Transverse colon (tissue), 4 donors: Measurements from ENCODE around the gene ZC4H2. TPM values are rescaled to one million over a fixed set of nuclear protein-coding genes. Genes with fewer than 3 reads are reported as not detected.

Experiments used
- DNase-seq: peaks from one replicate; pipeline ENCODE4 v3.0.0-alpha.2; 2019
- H3K27ac ChIP-seq, 4 donors: fragments of 200-600 bp; sonication (generic); 2 replicates each; pipeline ENCODE4 v1.5.1; 2016 to 2018; ENCODE audit warnings: inconsistent platforms in 4 of 4
- H3K27me3 ChIP-seq: fragments of 200-600 bp; sonication (generic); 2 replicates; pipeline ENCODE4 v1.5.1; 2017; ENCODE audit warnings: inconsistent platforms
- H3K36me3 ChIP-seq, 4 donors: fragments of 200-600 bp; sonication (generic); 2 replicates each; pipeline ENCODE4 v1.5.1; 2017 to 2019; ENCODE audit warnings: inconsistent platforms in 4 of 4
- H3K4me1 ChIP-seq, 4 donors: fragments of 200-600 bp; sonication (generic); 2 replicates each; pipeline ENCODE4 v1.5.1; 2017 to 2020; ENCODE audit warnings: inconsistent platforms in 4 of 4
- H3K4me3 ChIP-seq, 4 donors: fragments of 200-600 bp; sonication (generic); 1 replicate in 1 of 4; 2 replicates in 3 of 4; pipeline versions ENCODE4 v1.5.1 to v1.6.1; 2017 to 2019; ENCODE audit warnings: inconsistent platforms in 4 of 4
- H3K9me3 ChIP-seq, 2 donors: fragments of 200-600 bp; sonication (generic); 2 replicates each; pipeline ENCODE4 v1.5.1; 2017 to 2019; ENCODE audit warnings: inconsistent platforms in 2 of 2
- CTCF ChIP-seq, 5 experiments: fragments of 200-600 bp in 3 of 5; fragments of 450-650 bp in 2 of 5; sonication (generic) in 3 of 5; IDR thresholded peaks; 1 replicate in 2 of 5; 2 replicates in 3 of 5; pipeline ENCODE4 v1.5.1; 2016 to 2017; ENCODE audit warnings: antibody characterized with exemption in 5 of 5, inconsistent platforms in 3 of 5, mild to moderate bottlenecking in 2 of 5, moderate library complexity in 1 of 5
- EP300 ChIP-seq: sonication (generic); formaldehyde crosslinking; IDR thresholded peaks from one replicate; pipeline ENCODE4 v1.6.1; 2017; ENCODE audit warnings: antibody characterized with exemption, low read depth
- POLR2A ChIP-seq: fragments of 450-650 bp; IDR thresholded peaks from one replicate; pipeline ENCODE4 v1.6.1; 2016; ENCODE audit warnings: antibody characterized with exemption, mild to moderate bottlenecking, moderate library complexity
- POLR2AphosphoS5 ChIP-seq, 3 donors: sonication (generic); formaldehyde crosslinking; IDR thresholded peaks; one replicate each; pipeline ENCODE4 v1.6.1; 2016; ENCODE audit warnings: antibody characterized with exemption in 3 of 3
- WGBS, 2 donors: methylation state at CpG; one replicate each; pipeline ENCODE4 v1.1.5; 2018; ENCODE audit warnings: low coverage in 1 of 2; 5-methylcytosine and 5-hydroxymethylcytosine counted together
- in situ Hi-C, 4 donors: fragments of 200-750 bp; cut with MboI; loops; one replicate each; pipeline versions ENCODE4 v1.15.0 to v1.15.1; 2017; ENCODE audit warnings: low sequenced_read_pairs in 3 of 4, low pct_ligation_motif_present in 1 of 4, low pct_unique_long_range_greater_than_20kb in 1 of 4
- intact Hi-C: fragments of 100-400 bp; cut with DNase I; formaldehyde crosslinking; loops from one replicate; pipeline ENCODE4 v1.15.1; 2023; ENCODE audit warnings: low total_unique reads
- total RNA-seq, 4 donors: library from RNA; depleted of rRNA; stranded (reverse); fragments of >200 nt; gene quantifications; one replicate each; pipeline ENCODE4 v1.1.0, GENCODE V29; 2016

ZC4H2 gene
- total RNA-seq, 4 donors from 2014 or later, result 8.6 to 21.7 (median 12.6) TPM

GRCh38 chrX:64996805-64997204, 20.6 kb upstream of the ZC4H2 start:
- Histone ChIP-seq H3K36me3 (no peaks in the 10 kb centered on the region), H3K9me3 (no peaks in the 10 kb centered on the region), H3K27me3 (no peaks in the 10 kb centered on the region), H3K4me3 (no peak overlapping the region), H3K27ac (no peak overlapping the region), H3K4me1 (no peaks in the 10 kb centered on the region)
- WGBS, 2 donors, result 31% methylated on average over 1 of the region's 1 CpG; no CpG with 5 or more reads in 1 of the 2 donors
- in situ Hi-C loops (no loop called here), intact Hi-C loops (no loop called here)
- TF ChIP-seq POLR2AphosphoS5 (IDR thresholded peaks at IDR 0.05), result no peak
- no peak for TF ChIP-seq POLR2A
- no peak for TF ChIP-seq EP300
- TF ChIP-seq CTCF (IDR thresholded peaks at IDR 0.05), result no peak
- no peak for DNase-seq

- no peaks in the 10 kb centered on the region for H3K9me3 ChIP-seq
- no peaks in the 10 kb centered on the region for H3K36me3 ChIP-seq
- intact Hi-C loops (no loop called here), in situ Hi-C loops (no loop called here)
- no peak for DNase-seq
- no peak overlapping the region for H3K27ac ChIP-seq
- no peak overlapping the region for H3K4me3 ChIP-seq
- TF ChIP-seq CTCF (IDR thresholded peaks at IDR 0.05), result no peak
- no peak for TF ChIP-seq POLR2AphosphoS5 (IDR thresholded peaks at IDR 0.05)
- no peak for TF ChIP-seq EP300
- TF ChIP-seq POLR2A, result no peak
- H3K27me3 ChIP-seq, result no peaks in the 10 kb centered on the region
- 65 to 70% methylated on average over 2 of the region's 2 CpGs for WGBS, 2 donors
- H3K4me1 ChIP-seq, result no peaks in the 10 kb centered on the region
These were observed 18.0 kb upstream of the ZC4H2 start for GRCh38 chrX:64994131-64994798.

GRCh38 chrX:64977830-64978229, 1.6 kb upstream of the ZC4H2 start:
- no peaks in the 10 kb centered on the region for H3K27me3 ChIP-seq
- intact Hi-C loops, result no loop called here

GRCh38 chrX:64977051-64977450, 801 bp upstream of the ZC4H2 start:
- H3K4me1 ChIP-seq, result peaks cover 0 to 5% (median 0%) of the 10 kb centered on the region in 4 donors
- DNase-seq, result no peak
- H3K9me3 ChIP-seq, result no peaks in the 10 kb centered on the region
- H3K4me3 ChIP-seq, result no peak overlapping the region
- no peaks in the 10 kb centered on the region for H3K27me3 ChIP-seq
- H3K36me3 ChIP-seq, result no peaks in the 10 kb centered on the region
- in situ Hi-C loops, result no loop called here
- TF ChIP-seq POLR2AphosphoS5 (IDR thresholded peaks at IDR 0.05), result no peak
- TF ChIP-seq EP300, result no peak
- TF ChIP-seq CTCF (IDR thresholded peaks at IDR 0.05), result no peak
- TF ChIP-seq POLR2A, result no peak
- no peak overlapping the region for H3K27ac ChIP-seq
- intact Hi-C loops, result no loop called here
- 58 to 86% methylated on average over 1 to 2 of the region's 2 CpGs for WGBS, 2 donors

More at GRCh38 chrX:64977830-64978229, 1.6 kb upstream of the ZC4H2 start:
- no peak for TF ChIP-seq CTCF (IDR thresholded peaks at IDR 0.05)
- TF ChIP-seq EP300, result no peak
- no peak for TF ChIP-seq POLR2A
- TF ChIP-seq POLR2AphosphoS5 (IDR thresholded peaks at IDR 0.05), result no peak
- in situ Hi-C loops, result no loop called here
- H3K9me3 ChIP-seq, result no peaks in the 10 kb centered on the region
- DNase-seq, result no peak
- 68% methylated on average over 3 of the region's 3 CpGs; no CpG with 5 or more reads in 1 of the 2 donors for WGBS, 2 donors
- H3K4me3 ChIP-seq, result no peak overlapping the region
- peaks cover 0 to 5% (median 0%) of the 10 kb centered on the region in 4 donors for H3K4me1 ChIP-seq
- H3K36me3 ChIP-seq, result no peaks in the 10 kb centered on the region
- H3K27ac ChIP-seq, result no peak overlapping the region
